SK-N-SH treated with all-trans-retinoic acid at 6 μM for 48 hours (cell line): ENCODE data around the gene KRT80.

Experiments used
- ARNTL ChIP-seq: fragments of 450-650 bp; formaldehyde crosslinking; IDR thresholded peaks from 2 replicates; pipeline ENCODE4 v1.5.0; 2020; ENCODE audit warnings: low read depth, mild to moderate bottlenecking, moderate library complexity, borderline replicate concordance
- ZFP3 ChIP-seq: fragments of 250-450 bp; sonication (Bioruptor Pico); IDR thresholded peaks from 2 replicates; pipeline ENCODE4 v1.5.0; 2020; ENCODE audit warnings: mild to moderate bottlenecking, moderate library complexity
- ZFP30 ChIP-seq: fragments of 450-650 bp; formaldehyde crosslinking; IDR thresholded peaks from 2 replicates; pipeline ENCODE4 v1.5.0; 2022; ENCODE audit warnings: mild to moderate bottlenecking, moderate library complexity
- TF ChIP-seq, protein P1 (sequence below): fragments of 250-450 bp; sonication (Bioruptor Pico); IDR thresholded peaks from 2 replicates; pipeline ENCODE4 v1.8.0; 2020; ENCODE audit warnings: mild to moderate bottlenecking, moderate library complexity, borderline replicate concordance
- TF ChIP-seq, protein P2 (sequence below): fragments of 250-450 bp; sonication (Bioruptor Pico); IDR thresholded peaks from 2 replicates; pipeline ENCODE4 v1.8.0; 2021; ENCODE audit warnings: low read depth, mild to moderate bottlenecking, moderate library complexity, borderline replicate concordance

DNA sequence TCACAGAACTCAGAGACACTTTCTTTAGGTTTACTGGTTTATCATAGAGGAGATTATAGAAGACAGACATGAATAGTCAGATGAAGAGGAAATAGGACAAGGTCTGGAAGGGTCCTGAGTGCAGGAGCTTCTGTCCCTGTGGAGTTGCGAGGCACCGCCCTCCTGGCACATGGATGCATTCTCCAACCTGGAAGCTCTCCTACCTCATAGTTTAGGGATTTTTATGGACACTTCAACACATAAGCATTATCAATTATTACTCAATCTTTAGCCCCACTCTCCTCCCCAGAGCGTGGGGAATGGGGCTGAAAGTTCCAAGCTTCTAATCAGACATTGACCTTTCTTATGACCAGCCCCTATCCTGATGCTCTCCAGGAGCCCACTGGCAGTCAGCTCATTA is 28.7 kb upstream of the KRT80 start:
- TF ChIP-seq ZFP3 (CRISPR knock-in tag): no peak
- no peak for TF ChIP-seq ZFP30
- TF ChIP-seq ARNTL (CRISPR knock-in tag): no peak
- TF ChIP-seq, protein P1, sequence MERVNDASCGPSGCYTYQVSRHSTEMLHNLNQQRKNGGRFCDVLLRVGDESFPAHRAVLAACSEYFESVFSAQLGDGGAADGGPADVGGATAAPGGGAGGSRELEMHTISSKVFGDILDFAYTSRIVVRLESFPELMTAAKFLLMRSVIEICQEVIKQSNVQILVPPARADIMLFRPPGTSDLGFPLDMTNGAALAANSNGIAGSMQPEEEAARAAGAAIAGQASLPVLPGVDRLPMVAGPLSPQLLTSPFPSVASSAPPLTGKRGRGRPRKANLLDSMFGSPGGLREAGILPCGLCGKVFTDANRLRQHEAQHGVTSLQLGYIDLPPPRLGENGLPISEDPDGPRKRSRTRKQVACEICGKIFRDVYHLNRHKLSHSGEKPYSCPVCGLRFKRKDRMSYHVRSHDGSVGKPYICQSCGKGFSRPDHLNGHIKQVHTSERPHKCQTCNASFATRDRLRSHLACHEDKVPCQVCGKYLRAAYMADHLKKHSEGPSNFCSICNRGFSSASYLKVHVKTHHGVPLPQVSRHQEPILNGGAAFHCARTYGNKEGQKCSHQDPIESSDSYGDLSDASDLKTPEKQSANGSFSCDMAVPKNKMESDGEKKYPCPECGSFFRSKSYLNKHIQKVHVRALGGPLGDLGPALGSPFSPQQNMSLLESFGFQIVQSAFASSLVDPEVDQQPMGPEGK (CRISPR knock-in tag): no peak
- TF ChIP-seq, protein P2, sequence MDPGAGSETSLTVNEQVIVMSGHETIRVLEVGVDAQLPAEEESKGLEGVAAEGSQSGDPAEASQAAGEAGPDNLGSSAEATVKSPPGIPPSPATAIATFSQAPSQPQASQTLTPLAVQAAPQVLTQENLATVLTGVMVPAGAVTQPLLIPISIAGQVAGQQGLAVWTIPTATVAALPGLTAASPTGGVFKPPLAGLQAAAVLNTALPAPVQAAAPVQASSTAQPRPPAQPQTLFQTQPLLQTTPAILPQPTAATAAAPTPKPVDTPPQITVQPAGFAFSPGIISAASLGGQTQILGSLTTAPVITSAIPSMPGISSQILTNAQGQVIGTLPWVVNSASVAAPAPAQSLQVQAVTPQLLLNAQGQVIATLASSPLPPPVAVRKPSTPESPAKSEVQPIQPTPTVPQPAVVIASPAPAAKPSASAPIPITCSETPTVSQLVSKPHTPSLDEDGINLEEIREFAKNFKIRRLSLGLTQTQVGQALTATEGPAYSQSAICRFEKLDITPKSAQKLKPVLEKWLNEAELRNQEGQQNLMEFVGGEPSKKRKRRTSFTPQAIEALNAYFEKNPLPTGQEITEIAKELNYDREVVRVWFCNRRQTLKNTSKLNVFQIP (CRISPR knock-in tag): no peak
